ENCODE data around the gene RAB3GAP1. TPM values are rescaled to one million over a fixed set of nuclear protein-coding genes. Genes with fewer than 3 reads are reported as not detected.
"Not testable (repeated sequence)": the region's sequence is repeated elsewhere in the genome, so short reads cannot be mapped to it uniquely, and the experiment has no call there.

The RAB3GAP1 gene
- total RNA-seq, 1 donor from 2014 or later = 31.0 TPM

DNA sequence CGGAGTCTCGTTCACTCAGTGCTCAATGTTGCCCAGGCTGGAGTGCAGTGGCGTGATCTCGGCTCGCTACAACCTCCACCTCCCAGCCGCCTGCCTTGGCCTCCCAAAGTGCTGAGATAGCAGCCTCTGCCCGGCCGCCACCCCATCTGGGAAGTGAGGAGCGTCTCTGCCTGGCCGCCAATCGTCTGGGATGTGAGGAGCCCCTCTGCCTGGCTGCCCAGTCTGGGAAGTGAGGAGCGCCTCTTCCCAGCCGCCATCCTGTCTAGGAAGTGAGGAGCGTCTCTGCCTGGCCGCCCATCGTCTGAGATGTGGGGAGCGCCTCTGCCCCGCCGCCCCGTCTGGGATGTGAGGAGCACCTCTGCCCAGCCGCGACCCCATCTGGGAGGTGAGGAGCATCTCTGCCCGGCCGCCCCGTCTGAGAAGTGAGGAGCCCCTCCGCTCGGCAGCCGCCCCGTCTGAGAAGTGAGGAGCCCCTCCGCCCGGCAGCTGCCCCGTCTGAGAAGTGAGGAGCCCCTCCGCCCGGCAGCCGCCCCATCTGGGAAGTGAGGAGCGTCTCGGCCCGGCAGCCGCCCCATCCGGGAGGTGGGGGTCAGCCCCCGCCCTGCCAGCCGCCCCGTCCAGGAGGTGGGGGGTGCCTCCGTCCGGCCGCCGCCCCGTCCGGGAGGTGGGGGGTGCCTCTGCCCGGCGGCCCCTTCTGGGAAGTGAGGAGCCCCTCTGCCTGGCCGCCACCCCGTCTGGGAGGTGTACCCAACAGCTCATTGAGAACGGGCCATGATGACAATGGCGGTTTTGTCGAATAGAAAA, 53.6 kb downstream of the RAB3GAP1 start:
- ATAC-seq = not testable (repeated sequence)

DNA sequence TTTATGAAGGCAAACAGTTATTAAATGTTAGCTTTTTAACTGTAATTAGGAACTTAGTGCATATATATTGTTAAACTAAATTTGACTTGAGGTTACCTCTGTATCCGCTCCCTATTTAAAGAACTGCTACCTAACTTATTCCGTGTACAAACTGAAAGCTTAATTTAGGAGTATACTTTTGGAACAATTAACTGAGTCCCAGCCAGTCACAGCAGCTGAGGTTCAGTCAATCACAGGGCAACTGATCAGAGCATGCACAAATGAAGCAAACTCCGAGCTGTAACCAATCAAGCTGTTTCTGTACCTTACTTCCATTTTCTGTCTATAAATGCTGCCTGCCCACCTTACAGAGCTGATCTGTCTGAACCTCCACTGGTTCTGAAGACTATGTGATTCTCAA, 61.2 kb downstream of the RAB3GAP1 start:
- ATAC-seq = no peak

DNA sequence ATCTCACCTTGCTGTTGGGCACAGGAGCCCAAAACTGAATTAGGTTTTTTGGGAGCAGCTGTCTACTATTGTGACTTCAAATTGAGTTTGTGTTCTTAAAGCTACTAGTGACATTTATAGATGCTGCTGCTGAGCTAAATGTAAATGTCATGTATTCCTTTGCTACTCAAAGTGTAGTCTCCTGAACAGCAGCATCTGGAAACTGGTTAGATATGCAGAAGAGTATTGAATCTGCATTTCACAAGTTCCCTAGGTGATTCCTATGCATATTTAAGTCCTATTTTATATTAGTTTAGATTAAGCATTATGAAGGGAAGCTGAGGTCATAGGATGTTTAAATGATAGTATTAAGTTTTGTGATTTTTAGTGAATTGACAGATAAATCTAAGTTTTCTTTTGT, 67.5 kb downstream of the RAB3GAP1 start:
- no peak for ATAC-seq

DNA sequence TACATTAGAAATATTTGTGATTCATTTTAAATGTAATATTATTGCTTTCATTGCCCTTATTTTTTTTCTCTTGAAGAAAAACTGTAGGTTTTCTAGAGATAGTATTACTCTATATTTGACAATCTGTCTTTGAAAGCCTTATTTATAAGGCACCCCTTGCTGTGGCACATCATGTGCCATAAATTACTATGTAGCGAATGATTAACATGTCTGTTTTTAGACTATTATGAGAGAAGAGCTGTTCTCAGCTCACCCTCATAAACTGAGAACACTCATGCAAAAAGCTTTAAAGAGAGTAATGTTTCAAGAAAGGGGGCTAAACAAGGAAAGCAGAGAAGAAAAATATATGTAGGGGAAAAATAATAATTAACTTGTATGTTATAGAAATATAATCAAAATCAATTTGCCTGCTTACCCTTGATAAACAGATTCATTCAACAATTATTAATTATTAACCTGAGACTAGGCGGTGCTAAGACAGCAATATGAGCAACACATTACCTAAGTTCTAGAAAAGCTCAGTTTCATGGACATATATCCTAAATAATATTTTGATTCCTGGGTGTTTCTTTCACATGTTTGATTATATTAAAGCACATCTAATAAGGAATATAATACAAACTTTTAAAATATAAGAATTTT, 69.0 kb downstream of the RAB3GAP1 start:
- ATAC-seq = no peak

DNA sequence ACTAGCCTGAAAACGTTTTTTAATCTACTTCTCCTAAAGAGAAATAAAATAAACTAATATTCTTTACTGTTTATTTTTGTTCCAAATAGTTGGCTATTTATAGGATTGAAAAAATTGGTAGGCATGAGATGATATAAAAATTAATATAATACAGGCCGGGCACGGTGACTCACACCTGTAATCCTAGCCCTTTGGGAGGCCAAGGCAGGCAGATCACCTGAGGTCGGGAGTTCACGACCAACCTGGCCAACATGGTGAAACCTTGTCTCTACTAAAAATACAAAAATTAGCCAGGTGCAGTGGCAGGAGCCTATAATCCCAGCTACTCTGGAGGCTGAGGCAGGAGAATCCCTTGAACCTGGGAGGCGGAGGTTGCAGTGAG, 69.6 kb downstream of the RAB3GAP1 start:
- not testable (repeated sequence) for ATAC-seq

DNA sequence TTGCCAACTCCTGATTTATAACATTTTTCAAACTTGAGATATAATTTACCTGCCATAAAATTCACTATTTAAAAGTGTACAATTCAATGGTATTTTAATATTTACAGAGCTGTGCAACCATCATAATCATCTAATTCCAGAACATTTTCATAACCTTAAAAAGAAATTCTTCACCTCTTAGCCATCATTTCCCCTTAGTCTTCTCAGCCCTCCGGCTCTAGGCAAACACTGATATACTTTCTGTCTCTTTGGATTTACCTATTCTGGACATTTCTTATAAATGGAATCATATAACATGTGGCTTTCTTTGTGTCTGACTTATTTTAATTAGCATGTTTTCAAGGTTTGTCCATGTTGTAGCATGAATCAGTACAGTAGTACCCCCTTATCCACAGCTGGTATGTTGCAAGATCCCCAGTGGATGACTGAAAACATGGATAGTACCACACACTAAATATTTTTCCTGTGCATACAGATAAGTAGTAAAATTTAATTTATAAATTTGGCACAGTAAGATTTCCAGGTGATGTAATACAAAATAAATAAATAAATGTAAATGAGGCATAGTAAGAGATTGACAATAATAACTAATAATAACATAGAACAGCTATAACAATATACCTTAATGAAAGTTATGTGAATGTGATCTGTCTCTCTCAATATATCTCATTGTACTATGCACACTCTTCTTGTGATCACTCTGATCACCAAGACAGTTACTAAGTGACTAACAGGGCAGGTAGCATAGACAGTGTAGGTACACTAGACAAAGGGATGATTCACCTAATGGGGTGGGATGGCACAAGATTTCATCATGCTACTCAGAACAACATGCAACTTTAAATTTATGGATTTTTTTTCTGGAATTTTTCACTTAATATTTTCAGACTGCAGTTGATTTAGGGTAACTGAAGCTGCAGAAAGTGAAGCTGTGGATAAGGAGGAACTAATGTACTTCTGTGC, 73.1 kb downstream of the RAB3GAP1 start:
- peak; percentile 86 for ATAC-seq

DNA sequence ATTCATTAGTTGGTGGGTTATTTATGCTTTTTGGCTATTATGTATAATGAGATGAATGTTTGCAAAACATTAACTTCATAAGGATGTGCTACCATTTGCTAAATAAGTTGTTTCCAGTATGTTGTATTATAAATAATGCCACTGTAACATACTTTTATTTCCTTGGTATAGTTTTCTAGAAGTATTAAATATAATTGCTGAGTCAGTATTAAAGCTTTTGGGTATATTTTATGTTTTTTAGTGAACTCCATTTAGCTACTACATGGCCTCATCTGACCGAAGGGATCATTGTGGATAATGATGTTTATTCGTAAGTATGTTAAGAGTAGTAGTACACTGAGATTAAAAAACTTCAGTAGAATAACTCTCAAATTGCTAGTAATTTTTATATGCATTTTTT, 73.8 kb downstream of the RAB3GAP1 start:
- no peak for ATAC-seq

DNA sequence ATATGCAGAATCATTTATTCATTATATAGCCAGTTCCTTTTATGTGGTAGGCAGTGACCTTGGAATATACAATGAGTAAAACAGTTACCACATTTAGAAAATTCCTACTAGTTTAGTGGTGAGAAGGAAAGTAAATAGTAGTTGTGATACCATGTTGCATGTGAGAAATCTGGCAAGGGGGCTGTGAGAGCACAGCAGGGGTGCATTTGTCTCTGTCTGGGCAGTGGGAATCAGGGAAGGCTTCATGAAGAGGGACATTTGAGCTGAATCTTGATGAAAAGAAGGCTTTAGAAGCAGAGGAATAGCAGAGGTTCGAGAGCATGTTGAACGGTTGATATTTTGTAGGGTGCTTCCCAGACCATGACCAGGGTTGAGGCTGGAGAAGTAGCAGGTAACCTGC, 78.7 kb downstream of the RAB3GAP1 start:
- no peak for ATAC-seq

DNA sequence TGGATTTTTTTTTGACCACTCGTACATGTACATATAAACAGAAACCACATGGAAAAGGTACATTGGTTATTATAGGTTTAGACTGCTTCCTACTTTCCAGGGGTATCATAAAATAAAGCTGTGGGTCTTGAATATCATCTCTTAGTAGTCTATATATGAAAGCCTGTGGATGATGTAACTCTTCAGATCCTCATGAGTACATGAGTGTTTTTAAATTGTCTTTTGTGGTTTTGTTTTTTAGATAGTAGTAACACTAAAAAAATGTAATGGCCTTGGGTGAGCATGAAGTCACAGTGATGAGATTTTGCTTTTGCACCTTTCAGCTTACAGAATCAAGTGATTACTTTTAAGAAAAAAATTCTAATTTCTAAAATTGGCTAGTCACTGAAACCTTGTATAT, 80.2 kb downstream of the RAB3GAP1 start:
- no peak for ATAC-seq

DNA sequence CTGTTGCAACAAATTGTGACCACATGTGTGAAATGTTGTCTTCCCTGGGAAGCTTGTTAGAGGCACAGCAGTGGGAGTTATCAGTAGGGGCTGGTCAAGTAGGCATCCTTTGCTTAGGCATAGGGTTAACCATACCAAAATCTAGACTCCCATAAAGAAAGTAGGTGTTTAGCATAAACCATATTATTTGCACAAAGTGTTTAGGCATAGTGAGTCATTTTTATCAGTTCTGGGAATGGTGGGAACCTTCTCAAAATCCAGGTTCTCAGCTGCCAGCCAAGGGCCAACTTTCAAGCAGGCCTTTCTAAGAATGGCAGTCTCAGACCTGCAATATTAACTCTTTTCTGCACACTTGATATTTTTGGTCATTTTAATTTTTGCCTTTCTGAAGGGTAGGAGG, 88.5 kb downstream of the RAB3GAP1 start:
- no peak for ATAC-seq

DNA sequence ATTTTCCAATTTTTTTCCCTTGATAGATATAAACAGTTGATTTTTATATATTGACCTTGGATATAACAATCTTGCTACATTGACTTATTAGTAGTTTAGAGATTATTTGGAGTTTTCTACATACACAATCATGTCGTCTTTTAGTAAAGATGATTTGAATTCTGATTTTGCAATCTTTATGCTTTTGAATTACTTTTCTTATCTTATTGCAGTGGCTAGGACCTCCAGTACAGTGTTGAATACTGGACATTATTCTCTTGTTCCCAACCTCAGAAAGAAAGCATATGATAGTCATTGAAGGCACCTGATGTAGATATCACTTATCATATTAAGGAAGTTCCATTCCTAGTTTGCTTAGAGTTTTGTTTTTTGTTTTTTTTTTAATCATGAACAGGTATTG, 90.2 kb downstream of the RAB3GAP1 start:
- ATAC-seq = no peak

DNA sequence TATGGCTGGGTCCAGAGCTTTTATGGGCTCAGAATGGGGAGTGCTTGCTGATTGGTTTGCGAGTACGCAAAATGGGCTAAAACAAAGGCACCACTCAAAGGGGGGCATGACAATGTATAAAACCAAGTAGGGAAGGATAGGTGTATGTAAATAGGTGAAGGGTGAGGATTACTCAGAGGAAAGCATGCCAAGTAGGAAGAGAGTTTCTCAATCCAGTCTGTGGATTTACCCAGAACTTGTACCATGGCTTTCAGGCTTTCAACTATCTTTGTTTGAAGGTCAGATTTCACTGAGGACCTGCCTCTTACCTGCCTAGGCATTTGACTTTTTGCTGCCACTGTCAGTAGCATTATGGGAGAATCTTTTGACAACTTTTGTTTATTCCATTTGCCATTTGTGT, 92.3 kb downstream of the RAB3GAP1 start:
- peak; percentile 66 for ATAC-seq

DNA sequence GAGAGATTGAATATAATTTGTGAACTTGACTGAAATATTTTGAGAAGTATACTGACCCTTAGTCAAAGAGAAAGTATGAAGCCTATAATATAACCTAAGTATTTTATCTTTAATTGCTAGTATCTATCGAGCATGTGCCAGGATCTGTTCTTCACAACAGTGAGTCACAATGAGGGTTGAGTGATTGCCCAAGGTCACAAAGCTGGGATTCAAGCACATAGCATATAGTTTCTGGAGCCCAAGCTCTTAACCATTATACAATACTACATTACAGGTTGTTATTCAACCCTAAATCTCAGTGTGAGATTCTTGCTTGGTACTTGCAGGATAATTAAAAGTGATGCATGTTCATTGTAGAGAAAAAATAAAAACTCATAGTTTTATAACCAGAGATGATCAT, 97.2 kb downstream of the RAB3GAP1 start:
- no peak for ATAC-seq

DNA sequence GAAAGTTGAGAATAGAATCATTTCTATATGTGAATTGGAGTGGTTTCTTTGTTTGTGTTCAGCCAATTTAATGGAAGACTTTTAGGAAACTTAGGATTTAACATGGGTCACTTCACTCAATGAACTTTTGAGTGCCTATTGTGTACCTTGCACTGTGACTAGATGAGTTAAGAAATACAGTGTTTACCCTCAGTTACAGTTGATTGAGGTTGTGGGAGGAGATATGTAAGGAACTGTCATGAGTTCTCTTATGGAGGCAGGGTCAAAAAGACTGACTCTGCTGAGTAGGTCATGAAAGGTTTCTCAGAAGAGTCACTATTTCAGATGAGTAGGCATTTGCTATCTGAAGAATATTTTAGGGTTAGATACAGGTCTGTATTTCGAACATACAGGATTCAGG, 98.6 kb downstream of the RAB3GAP1 start:
- peak; percentile 61 for ATAC-seq

DNA sequence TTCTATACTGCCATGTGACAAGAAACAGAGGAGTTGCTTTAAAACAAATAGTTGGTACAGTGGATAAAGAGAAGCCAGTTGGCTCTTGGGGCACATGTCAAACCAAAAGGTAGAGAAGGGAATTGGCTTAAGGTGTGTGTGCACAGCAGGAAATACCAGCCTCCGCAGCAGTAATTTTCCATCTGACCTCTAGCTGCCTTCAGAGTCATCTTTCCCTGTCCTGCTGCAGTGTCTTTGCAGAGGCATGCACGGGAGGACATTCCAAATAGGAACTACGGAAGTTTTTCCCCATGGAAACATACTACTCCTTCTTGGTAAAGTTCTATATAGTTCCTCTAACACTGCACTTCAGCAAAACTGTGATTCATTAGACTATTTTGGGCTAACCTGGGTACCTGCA, 99.5 kb downstream of the RAB3GAP1 start:
- no peak for ATAC-seq

DNA sequence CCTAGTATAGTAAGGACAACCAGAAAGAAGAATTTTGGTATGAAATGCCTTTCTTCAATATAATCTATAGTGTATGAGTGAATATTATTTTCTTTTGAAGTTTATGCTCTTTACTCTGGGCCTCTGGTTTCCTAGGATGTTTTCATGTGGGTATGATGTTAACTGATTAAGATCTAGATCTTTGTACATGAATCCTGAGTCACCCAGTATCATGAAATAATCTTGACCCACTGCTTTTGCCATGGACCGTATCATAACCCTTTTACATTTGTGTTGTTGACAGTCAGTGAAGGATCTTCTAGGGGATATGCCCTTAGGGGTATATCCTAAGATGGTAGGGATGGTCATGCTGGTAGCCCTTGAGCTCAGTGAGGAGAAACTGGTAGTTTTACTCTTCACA, 100.3 kb downstream of the RAB3GAP1 start:
- ATAC-seq = no peak

DNA sequence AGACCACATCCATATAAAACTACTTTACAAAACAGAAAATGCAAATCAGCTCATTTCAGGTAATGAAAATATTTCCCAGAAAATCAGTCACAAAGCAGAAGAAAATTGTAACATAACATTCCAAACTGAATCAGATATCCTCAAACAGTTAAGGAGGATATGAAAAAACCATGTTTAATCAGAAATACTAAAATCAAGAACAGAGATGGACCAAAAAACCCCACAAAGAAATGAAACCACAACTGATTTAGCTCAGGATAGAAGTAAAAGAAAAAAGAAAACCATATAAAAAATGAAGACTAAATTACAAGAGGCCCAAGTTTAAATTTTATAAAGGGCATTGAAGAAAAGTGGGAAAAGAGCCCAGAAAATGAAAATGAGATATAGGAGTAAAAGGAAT, 102.9 kb downstream of the RAB3GAP1 start:
- no peak for ATAC-seq

DNA sequence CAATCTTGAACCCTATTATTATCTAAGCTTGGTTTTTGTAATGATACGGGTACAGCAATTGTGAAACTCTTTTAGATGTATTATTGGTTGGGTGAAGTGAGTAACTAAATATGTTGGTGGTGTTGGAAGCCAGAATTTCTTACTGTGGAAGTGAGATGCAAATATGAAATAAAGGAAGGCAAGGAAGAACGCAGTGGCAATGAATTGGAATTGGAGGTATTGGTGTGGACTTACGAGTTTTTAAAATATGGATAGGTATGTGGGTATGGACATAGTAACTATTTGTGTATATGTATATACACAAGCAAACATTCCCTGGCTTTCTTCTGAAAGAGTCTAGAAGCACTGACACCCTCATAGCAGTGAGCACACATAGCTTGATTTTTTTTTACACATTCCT, 105.8 kb downstream of the RAB3GAP1 start:
- no peak for ATAC-seq

DNA sequence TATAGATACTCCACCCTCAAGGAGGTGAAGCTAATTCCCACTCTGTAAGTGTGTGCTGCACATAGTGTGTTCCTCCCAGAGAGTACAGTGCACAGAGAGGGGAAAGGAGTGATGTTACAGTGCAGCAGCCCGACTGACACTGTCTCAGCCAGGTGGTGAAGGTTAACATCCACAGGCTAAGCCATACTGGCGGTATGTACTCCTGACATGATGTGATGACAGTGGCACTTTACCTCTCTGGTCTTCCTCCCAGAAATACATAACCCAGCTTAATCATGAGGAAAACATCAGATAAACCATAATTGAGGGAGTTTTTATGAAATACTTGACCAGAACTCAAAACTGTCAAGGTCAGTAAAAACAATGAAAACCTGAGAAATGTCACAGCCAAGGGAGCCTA, 107.1 kb downstream of the RAB3GAP1 start:
- ATAC-seq = no peak

DNA sequence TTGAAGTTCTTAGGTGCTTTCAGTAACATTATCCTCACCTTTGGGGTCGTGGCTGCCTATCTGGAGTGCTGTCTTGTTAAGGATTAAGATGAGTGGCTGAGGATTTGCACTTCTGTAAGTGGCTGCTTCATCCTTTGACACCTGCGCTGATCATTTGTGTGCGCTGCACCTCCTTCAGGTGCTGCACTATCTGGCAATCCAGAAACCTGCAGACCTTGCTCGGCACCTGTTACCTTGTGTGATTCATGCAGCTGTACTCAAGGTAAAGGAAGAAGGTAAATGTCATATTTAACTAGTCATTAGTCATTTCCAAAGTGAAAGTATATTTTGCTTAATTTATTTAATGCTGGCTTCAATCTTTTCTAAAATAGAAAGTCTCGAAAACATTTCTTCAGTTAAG, 110.3 kb downstream of the RAB3GAP1 start:
- peak; percentile 79 for ATAC-seq

DNA sequence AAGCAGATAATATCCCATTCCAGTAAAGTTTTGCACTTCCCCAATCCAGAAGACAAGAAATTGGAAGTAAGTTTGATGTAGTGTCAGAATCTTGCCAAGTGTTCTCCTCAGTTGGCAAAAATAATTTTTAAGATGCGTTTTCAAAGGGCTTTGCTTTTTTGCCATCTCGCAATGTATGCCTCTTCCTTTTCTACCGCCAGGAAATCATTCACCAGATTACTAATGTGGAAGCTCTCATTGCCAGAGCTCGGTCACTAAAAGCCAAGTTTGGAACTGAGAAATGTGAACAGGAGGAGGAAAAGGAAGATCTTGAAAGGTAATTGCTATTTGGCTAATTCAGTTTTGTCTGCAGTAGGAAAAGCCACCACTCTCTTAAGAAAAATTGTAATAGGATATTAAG, 110.7 kb downstream of the RAB3GAP1 start:
- no peak for ATAC-seq

DNA sequence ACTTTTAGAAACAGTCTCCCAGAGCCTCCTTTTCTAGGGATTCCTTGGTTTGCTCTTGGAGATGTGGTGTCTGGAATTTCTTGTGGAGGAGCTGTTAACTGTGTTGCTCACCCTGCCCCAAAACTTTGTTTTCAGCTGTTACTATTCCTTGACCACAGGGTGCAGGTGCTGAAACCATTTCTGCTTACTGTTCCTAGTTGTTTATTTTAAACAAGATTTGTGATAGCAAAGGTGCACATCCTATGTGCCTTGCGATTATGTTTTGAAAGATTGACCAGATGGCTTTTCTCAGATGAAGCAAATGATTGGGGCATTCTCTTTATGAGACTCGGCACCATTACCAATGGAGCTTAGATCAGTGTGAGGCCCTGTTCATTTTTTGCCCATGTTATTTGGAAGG, 111.2 kb downstream of the RAB3GAP1 start:
- no peak for ATAC-seq

DNA sequence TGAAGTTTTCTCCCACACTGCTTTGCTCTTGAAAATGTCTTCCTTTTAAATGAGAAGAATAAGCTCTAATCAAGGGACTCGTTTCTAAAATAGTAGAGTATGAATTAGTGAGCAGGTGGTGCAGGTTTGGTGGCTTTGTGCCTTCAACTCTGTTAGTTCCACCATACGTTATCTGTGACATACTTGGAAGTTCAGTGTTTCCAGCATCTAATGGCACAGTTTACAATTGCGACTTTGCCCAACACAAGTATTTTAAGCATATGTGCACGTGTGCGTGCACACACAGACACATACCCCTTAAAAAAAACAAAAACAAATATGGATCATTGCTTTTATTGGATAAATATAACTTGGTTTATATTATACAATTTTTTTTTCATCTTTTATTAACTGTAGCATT, 111.8 kb downstream of the RAB3GAP1 start:
- ATAC-seq = no peak
